Heart right ventricle (tissue), 16 donors: Measurements from ENCODE around the gene MAPRE3. TPM values are rescaled to one million over a fixed set of nuclear protein-coding genes. Genes with fewer than 3 reads are reported as not detected.
"Not testable (repeated sequence)": the region's sequence is repeated elsewhere in the genome, so short reads cannot be mapped to it uniquely, and the experiment has no call there.

Source experiments
- ATAC-seq, 8 donors: fragments of 200-7000 bp; cut with Tn5 transposase; one replicate each; pipeline ENCODE4 v1.9.1; 2020; ENCODE audit warnings: mild to moderate bottlenecking in 8 of 8, moderate library complexity in 8 of 8, moderate number of reproducible peaks in 1 of 8
- DNase-seq, 2 donors: peaks; one replicate each; pipeline ENCODE4 v3.0.0-alpha.2; 2020
- H3K27ac ChIP-seq, 10 donors: fragments of 200-600 bp; sonication (generic) in 2 of 10; one replicate each; pipeline versions ENCODE4 v1.5.0 to v1.8.0; 2020 to 2022; ENCODE audit warnings: mild to moderate bottlenecking in 3 of 10
- H3K27me3 ChIP-seq, 7 donors: fragments of 200-600 bp; one replicate each; pipeline ENCODE4 v1.8.0; 2021 to 2022; ENCODE audit warnings: mild to moderate bottlenecking in 2 of 7
- H3K36me3 ChIP-seq, 9 donors: fragments of 200-600 bp; sonication (generic) in 1 of 9; one replicate each; pipeline versions ENCODE4 v1.5.0 to v1.8.0; 2020 to 2022; ENCODE audit warnings: mild to moderate bottlenecking in 2 of 9
- H3K4me1 ChIP-seq, 9 donors: fragments of 200-600 bp; sonication (generic) in 1 of 9; one replicate each; pipeline versions ENCODE4 v1.5.0 to v1.8.0; 2020 to 2022; ENCODE audit warnings: mild to moderate bottlenecking in 4 of 9
- H3K4me3 ChIP-seq, 10 donors: fragments of 200-600 bp; sonication (generic) in 2 of 10; one replicate each; pipeline versions ENCODE4 v1.5.0 to v1.8.0; 2020 to 2022; ENCODE audit warnings: mild to moderate bottlenecking in 7 of 10, moderate library complexity in 2 of 10
- H3K9me3 ChIP-seq, 11 donors: fragments of 200-600 bp in 10 of 11; sonication (generic) in 2 of 11; one replicate each; pipeline versions ENCODE4 v1.5.0 to v1.8.0; 2013 to 2022; ENCODE audit warnings: mild to moderate bottlenecking in 2 of 11, control low read depth in 1 of 11, moderate library complexity in 1 of 11
- WGBS, 2 donors: extraction: QIAGEN DNeasy Blood & Tissue Kit; methylation state at CpG; one replicate each; pipeline ENCODE4 v1.1.7; 2013; ENCODE audit warnings: inconsistent platforms in 1 of 2; 5-methylcytosine and 5-hydroxymethylcytosine counted together
- intact Hi-C, 10 donors: fragments of 100-400 bp; cut with DNase I; formaldehyde crosslinking; loops; one replicate each; pipeline versions ENCODE4 v1.11.1 to v1.14.2; 2022
- long read RNA-seq, 3 donors: library from polyadenylated mRNA; unstranded; transcript quantifications; one replicate each; pipeline ENCODE4 v2.0.0, GENCODE V29; 2020 to 2021
- polyA plus RNA-seq, 2 donors: library from polyadenylated mRNA; stranded (reverse); fragments of 200-250 nt; gene quantifications; one replicate each; pipeline ENCODE4 v1.2.3, GENCODE V29; 2013
- total RNA-seq, 10 donors: library from RNA; stranded (reverse); fragmentation: NEBNext Ultra II Directional in 3 of 10; extraction: Animal tissue kit (Norgen Biotek cat#: 25700) in 3 of 10; gene quantifications; one replicate each; pipeline versions ENCODE4 v1.2.1 to v1.2.4, GENCODE V29; 2021 to 2023
- TF ChIP-seq, protein P1 (sequence below), 9 donors: fragments of 200-600 bp; sonication (generic) in 2 of 9; IDR thresholded peaks; one replicate each; pipeline versions ENCODE4 v1.5.0 to v1.8.0; 2021 to 2022; ENCODE audit warnings: antibody characterized with exemption in 9 of 9, mild to moderate bottlenecking in 5 of 9, moderate library complexity in 1 of 9
- donor health status: Arrhythmogenic right ventricular cardiomyopathy.
- donor health status: ischemic (EF 13 %, LVEDD 7.1; RV severe dilation, severe dysfunction).
- donor health status: healthy with polysubstance abuse.
- donor health status: DM: no; HTN: yes; CAD: no.
- donor health status: DM: no; HTN: no; CAD: no.
- donor health status: ischemic (EF 25% LVEDD 6.9; RV normal size, moderate dysfunction).
- donor health status: ischemic (EF 25% LVEDD 5.7; RV mildly dilated, moderate dysfunction).
- donor health status: healthy.
- donor health status: DM: yes; HTN: yes; CAD: no.
- donor health status: Ischemic cardiomyopathy.
- donor health status: ischemic (EF 35%, LVEDD 5.7; RV mildly dilated, moderate dysfunction).
- donor health status: nonischemic (EF 11% LVEDD 7.7; RV severe dilation, severe dysfunction).
- donor health status: DM: yes; HTN: yes; CAD: no.
- donor health status: PGD.
- donor health status: ischemic (EF 29% LVEDD 5.4; RV normal size, mild dysfunction).
- donor health status: nonischemic (EF 23%, LVEDD 6.1; RV moderate dilation, normal function).

MAPRE3 gene
- total RNA-seq, result 10 to 100 TPM; 34.9 to 62.0 (median 47.2) TPM
- 10 to 100 TPM; 23.0 to 68.8 TPM for polyA plus RNA-seq
- long read RNA-seq, donor 1, transcript MAPRE3-203 (7 exons, 1,801 nt), result minor isoform, 5 of 64 reads
- long read RNA-seq, donor 1, transcript MAPRE3-201 (7 exons, 1,892 nt), result major isoform, 32 of 64 reads
- long read RNA-seq, donor 1, partial matches to known transcripts, result 11 of 64 reads
- long read RNA-seq, donor 1, other reads (novel, unspliced or antisense), result 16 of 64 reads
- long read RNA-seq, donor 2, transcript MAPRE3-203 (7 exons, 1,801 nt), result minor isoform, 8 of 50 reads
- long read RNA-seq, donor 2, transcript MAPRE3-201 (7 exons, 1,892 nt), result major isoform, 28 of 50 reads
- long read RNA-seq, donor 2, partial matches to known transcripts, result 7 of 50 reads
- long read RNA-seq, donor 2, other reads (novel, unspliced or antisense), result 7 of 50 reads
- long read RNA-seq, donor 3, transcript MAPRE3-201 (7 exons, 1,892 nt), result major isoform, 45 of 69 reads
- long read RNA-seq, donor 3, transcript MAPRE3-203 (7 exons, 1,801 nt), result minor isoform, 9 of 69 reads
- long read RNA-seq, donor 3, partial matches to known transcripts, result 11 of 69 reads
- long read RNA-seq, donor 3, other reads (novel, unspliced or antisense), result 4 of 69 reads

- peaks cover 3 to 33% (median 26%) of the 10 kb centered on the region in 9 donors for H3K4me1 ChIP-seq
- peaks cover 0 to 3% (median 0%) of the 10 kb centered on the region in 9 donors for H3K36me3 ChIP-seq
- DNase-seq, result peak; percentile 77 to 86
- H3K27ac ChIP-seq, result peak within 1 kb of the TSS in 9 of 10 donors; percentile 68 to 84 (median 81)
- TF ChIP-seq, protein P1, sequence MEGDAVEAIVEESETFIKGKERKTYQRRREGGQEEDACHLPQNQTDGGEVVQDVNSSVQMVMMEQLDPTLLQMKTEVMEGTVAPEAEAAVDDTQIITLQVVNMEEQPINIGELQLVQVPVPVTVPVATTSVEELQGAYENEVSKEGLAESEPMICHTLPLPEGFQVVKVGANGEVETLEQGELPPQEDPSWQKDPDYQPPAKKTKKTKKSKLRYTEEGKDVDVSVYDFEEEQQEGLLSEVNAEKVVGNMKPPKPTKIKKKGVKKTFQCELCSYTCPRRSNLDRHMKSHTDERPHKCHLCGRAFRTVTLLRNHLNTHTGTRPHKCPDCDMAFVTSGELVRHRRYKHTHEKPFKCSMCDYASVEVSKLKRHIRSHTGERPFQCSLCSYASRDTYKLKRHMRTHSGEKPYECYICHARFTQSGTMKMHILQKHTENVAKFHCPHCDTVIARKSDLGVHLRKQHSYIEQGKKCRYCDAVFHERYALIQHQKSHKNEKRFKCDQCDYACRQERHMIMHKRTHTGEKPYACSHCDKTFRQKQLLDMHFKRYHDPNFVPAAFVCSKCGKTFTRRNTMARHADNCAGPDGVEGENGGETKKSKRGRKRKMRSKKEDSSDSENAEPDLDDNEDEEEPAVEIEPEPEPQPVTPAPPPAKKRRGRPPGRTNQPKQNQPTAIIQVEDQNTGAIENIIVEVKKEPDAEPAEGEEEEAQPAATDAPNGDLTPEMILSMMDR (IDR thresholded peaks at IDR 0.05), result no peak
- peak; percentile 93 to 96 (median 94) for ATAC-seq
- WGBS, 2 donors, result 1% methylated on average over 65 to 69 of the region's 69 CpGs
- peaks cover 0 to under 1% (median 0%) of the 10 kb centered on the region in 7 donors for H3K27me3 ChIP-seq
- H3K9me3 ChIP-seq, result no peaks in the 10 kb centered on the region
- intact Hi-C loops, result loop anchor here in 1 of 10 donors (10.0 kb wide), 1 partner anchor 234 kb away; no protein-coding TSS in a partner anchor
- peak within 1 kb of the TSS; percentile 68 to 95 (median 86) for H3K4me3 ChIP-seq
These were observed at the start of gene MAPRE3 for GRCh38 chr2:26970244-26970927. TSS of gene MAPRE3 (plus strand) at chr2:26970637. CDS start at chr2:27022219, 51,582 bp downstream.

- WGBS, 2 donors, result 83 to 89% methylated on average over 5 of the region's 5 CpGs
- no peak overlapping the region for H3K4me3 ChIP-seq
These were observed 49.1 kb upstream of the MAPRE3 start for GRCh38 chr2:26921323-26921722.

DNA sequence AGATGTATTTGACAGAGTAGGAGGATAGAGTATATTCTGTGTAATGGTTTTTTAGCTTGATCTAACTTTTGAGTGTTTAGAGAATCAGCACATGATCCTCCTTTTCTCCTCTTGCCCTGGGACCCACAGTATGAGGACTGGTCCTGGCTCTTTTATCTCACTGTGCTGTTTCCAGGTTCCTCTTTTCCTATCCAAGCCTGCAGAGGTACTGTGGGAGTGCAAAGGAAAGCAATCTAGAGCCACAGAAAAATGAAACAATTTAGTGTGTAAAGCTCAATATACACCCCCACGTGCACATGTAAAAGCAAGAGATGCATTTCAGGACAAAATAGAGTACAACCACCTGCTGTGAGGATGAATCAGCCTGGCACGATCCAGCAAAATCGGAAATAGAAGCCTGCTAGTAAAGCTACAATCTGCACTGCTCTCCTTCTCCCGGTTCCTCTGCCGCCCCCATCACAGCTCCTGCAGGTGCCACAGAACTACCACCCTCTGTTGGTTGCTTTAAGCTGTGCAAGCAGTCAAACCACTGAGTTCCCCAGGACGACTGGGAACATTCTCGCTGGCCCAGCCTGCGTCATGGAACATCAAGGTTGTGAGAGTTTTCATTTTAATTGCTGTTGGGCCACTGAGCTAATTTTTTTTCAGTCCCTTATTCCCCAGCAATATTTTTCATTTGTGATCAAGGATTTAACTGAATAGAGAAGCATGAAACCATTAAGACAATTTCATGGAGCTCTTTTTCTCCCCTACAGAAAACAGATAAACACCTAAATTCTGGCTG, 47.8 kb upstream of the MAPRE3 start:
- H3K4me1 ChIP-seq, result peaks cover 0 to 5% (median 0%) of the 10 kb centered on the region in 9 donors
- intact Hi-C loops, result loop anchor here in 9 of 10 donors (2.0 to 5.0 kb wide), 4 partner anchors 64 to 76 kb away; partner anchors contain the start of gene DPYSL5 (in 6 of the 9)
- H3K36me3 ChIP-seq, result no peaks in the 10 kb centered on the region
- TF ChIP-seq, protein P1 (IDR thresholded peaks at IDR 0.05), result peak; percentile 28 to 71 (median 63)
- WGBS, 2 donors, result 11% methylated on average over 8 of the region's 8 CpGs
- DNase-seq (peak; percentile 25 to 42), ATAC-seq (peak in 7 of 8 donors; percentile 73 to 93 (median 87))
- H3K4me3 ChIP-seq, result no peak overlapping the region
- H3K9me3 ChIP-seq, result no peaks in the 10 kb centered on the region
- peaks cover 0 to 29% (median 2%) of the 10 kb centered on the region in 7 donors for H3K27me3 ChIP-seq
- no peak overlapping the region for H3K27ac ChIP-seq

More at GRCh38 chr2:26921323-26921722, 49.1 kb upstream of the MAPRE3 start:
- DNase-seq (no peak), ATAC-seq (no peak)
- Histone ChIP-seq H3K4me1 (peaks cover 0 to 5% (median 0%) of the 10 kb centered on the region in 9 donors), H3K36me3 (no peaks in the 10 kb centered on the region), H3K27me3 (peaks cover 0 to 25% (median 2%) of the 10 kb centered on the region in 7 donors), H3K27ac (no peak overlapping the region), H3K9me3 (no peaks in the 10 kb centered on the region)
- TF ChIP-seq, protein P1 (IDR thresholded peaks at IDR 0.05), result no peak
- intact Hi-C loops, result loop anchor here in 7 of 10 donors (5.0 kb wide), 2 partner anchors 69 to 74 kb away; partner anchors contain the start of gene DPYSL5 (in 6 of the 7)

DNA sequence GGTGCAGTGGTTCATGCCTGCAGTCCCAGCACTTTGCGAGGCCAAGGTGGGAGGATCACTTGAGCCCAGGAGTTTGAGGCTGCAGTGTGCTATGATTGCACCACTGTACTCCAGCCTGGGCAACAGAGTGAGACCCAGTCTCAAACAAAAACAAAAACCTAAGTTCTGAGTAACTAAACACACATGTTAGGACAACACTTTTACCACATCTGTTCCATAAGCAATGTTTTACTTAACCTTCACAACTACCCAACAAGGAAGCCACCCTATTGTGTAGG, 47.3 kb upstream of the MAPRE3 start:
- not testable (repeated sequence) for H3K27ac ChIP-seq, H3K4me3 ChIP-seq, H3K36me3 ChIP-seq, H3K4me1 ChIP-seq, ATAC-seq, H3K9me3 ChIP-seq, DNase-seq
- intact Hi-C loops, result loop anchor here in 9 of 10 donors (2.0 to 5.0 kb wide), 4 partner anchors 64 to 76 kb away; partner anchors contain the start of gene DPYSL5 (in 6 of the 9)
- WGBS, 2 donors, result 79 to 83% methylated on average over 1 of the region's 1 CpG
- peaks cover 0 to 29% (median 6%) of the 10 kb centered on the region in 7 donors for H3K27me3 ChIP-seq
